ENCODE results near the gene ACAP2.

The ACAP2 gene

DNA sequence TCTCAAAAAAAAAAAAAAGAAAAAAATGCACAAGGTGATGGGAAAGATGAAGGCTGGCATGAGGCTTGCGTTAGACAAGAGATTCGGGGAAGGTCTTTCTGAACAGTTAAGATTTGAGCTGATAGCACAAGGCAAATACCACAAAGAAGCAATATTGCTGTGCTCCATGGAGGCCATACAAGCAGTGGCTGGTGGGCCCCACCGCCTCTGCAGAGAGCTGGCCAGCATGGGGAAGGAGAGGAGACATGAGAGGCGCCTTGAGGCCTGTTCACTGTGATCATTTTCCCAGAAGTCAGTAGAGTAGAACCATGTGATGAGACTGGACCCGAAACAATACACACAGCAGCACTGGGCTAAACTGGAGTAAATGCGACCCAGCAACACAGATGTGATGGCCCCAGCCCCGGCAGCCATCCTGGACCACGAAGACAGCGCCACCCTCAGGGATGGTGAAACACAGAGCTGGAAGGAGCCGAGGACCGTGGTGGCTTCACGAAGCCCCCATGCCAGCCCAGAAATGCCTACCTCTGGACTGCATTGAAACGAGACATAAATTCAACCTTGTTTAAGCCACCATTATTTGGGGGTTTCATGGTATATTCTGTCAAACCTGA, 177.3 kb downstream of the ACAP2 start:
- DNase-seq (ENCODE audit: low read depth, low spot score) = no peak

GRCh38 chr3:195263925-195264600, 178.8 kb downstream of the ACAP2 start:
- H3K27ac ChIP-seq = peak overlapping the region; percentile 40
- DNase-seq (ENCODE audit: low read depth, low spot score) = no peak

More for the DNA sequence above, 177.3 kb downstream of the ACAP2 start:
- H3K27ac ChIP-seq = no peak overlapping the region

GRCh38 chr3:195263193-195263924, 179.5 kb downstream of the ACAP2 start:
- DNase-seq (ENCODE audit: low read depth, low spot score) = no peak
- peak overlapping the region; percentile 40 for H3K27ac ChIP-seq

- no peak overlapping the region for H3K27ac ChIP-seq
- no peak for DNase-seq (ENCODE audit: low read depth, low spot score)
Measured at GRCh38 chr3:195261925-195262324, 180.9 kb downstream of the ACAP2 start.

DNA sequence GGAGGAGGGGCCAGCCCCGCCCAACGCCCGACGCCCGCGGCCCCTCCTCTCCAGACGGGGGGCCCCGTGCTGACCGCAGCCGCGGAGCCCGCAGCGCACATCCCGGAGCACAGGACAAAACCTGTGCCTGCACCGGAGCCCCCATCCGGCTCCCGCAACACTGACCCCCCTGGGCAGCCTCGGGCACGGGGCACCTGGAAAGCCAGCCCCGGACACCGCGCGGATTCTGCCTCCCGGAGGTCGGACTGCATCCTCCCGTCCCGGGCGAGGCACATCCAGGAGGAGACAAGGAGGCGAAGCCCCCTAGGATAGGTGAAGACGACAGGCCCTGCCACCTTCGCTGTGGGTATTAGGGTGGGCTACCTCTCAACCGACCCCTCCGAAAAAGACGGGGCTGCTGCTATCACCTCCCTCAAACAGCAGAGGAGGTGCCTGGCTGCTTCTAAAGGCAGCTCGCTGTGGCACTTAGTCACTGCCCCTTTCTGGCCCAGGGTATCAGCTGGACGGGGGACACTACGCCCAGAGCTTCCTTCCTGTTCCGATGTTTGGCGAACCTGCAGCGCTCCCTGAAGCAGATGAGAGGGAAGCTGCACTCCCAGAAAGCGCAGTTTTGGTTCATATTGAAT, 182.4 kb downstream of the ACAP2 start:
- DNase-seq (ENCODE audit: low read depth, low spot score) = no peak
- peak overlapping the region; percentile 65 for H3K27ac ChIP-seq

GRCh38 chr3:195259475-195260279, 183.1 kb downstream of the ACAP2 start:
- H3K27ac ChIP-seq = peak overlapping the region; percentile 65
- DNase-seq (ENCODE audit: low read depth, low spot score) = no peak

DNA sequence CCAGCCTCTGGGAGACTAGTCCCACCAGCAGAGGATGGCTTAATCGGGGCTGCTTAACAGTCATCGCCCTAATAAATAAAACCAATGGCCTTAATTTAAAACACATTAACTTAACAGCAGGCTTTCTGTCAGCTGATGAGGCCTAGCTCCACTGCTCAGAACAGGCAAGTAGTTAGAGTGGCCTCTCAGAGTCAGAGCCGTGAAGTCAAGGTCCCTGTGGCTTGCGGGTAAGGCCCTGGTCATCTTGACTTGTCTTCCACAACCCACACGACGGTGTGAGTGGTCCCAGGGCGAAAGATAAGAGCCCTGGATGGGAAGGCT, 183.7 kb downstream of the ACAP2 start:
- DNase-seq (ENCODE audit: low read depth, low spot score) = no peak
- H3K27ac ChIP-seq = peak overlapping the region; percentile 65

DNA sequence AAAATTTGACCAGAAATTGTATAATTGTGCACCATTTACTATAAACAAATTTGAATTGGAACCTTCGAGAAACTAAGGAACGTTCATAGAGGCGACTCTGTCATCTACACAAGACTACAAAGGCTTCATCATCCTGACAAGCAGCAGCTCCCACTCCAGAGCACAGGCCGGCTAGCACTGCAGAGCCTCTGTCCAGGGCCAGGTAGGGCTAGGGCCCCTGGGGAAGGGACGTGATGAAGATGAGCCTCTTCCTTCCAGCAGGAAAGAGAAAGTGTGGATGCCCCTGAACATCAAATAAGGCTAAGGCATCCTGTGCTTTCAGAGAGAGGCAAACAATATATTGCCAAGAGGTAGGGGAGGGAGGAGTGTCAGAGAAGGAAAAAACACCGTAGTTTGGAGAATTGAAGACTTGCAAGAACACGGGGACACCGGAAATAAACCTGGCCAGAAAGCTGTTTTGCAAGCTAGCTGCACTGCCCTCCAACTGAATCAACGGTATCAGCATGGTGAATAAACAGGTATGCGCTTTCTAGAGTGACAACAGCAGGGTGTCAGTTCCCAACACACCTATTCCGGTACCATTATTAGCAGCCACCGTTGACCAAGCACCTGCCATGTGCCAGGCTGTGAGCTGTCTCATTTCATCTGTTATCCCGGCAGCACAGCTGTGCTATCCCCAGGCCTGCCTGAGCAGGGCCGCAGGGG, 184.2 kb downstream of the ACAP2 start:
- peak overlapping the region; percentile 65 for H3K27ac ChIP-seq
- DNase-seq (ENCODE audit: low read depth, low spot score) = no peak

- DNase-seq (ENCODE audit: low read depth, low spot score) = no peak
- no peak overlapping the region for H3K27ac ChIP-seq
Measured at GRCh38 chr3:195257454-195258448, 185.1 kb downstream of the ACAP2 start.

- no peak for DNase-seq (ENCODE audit: low read depth, low spot score)
- H3K27ac ChIP-seq = no peak overlapping the region
Measured at GRCh38 chr3:195256639-195257453, 186.0 kb downstream of the ACAP2 start.

GRCh38 chr3:195255571-195256501, 187.0 kb downstream of the ACAP2 start:
- DNase-seq (ENCODE audit: low read depth, low spot score) = no peak
- H3K27ac ChIP-seq = no peak overlapping the region

DNA sequence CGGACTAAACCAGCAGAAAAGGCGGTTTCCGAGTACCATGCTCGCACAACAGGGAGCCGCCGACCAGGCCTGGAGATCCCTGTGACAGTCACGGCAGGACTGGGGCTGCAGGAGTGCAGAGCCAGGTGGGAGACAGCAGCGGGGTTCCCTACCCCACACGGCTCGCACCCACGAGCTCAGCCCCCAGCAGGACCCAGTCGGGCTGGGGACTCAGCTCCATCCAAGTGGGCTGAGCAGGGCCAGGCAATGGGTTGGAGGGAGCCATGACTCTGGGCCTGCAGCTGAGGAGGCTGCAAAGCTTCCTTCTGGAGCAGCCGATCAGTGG, 187.7 kb downstream of the ACAP2 start:
- H3K27ac ChIP-seq = no peak overlapping the region
- DNase-seq (ENCODE audit: low read depth, low spot score) = no peak

- H3K27ac ChIP-seq = no peak overlapping the region
- no peak for DNase-seq (ENCODE audit: low read depth, low spot score)
Measured at GRCh38 chr3:195254454-195255175, 188.2 kb downstream of the ACAP2 start.

DNA sequence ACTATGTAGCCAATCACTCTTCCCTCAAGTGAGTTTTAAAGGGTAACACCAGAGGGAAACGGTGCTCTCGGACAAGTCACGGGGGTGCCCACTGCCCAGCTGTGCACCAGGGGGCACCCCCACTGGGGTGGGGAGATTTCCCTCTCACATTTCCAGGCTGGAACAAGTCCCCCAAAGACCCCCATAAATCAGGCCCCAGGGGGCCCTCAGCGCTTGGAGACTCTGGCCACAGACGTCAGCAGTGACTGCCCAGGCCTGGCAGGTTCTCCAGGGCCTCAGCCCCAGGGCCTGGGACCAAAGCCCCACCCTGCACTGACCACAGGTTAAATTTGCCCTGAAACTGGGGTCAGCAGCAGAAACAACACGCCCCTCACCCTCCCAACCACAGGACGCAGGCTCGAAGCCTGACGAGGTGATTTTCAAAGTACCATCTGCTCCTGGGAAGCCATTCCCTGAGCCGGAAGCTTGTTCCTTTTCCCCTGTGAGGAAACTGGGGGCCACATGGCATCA, 188.8 kb downstream of the ACAP2 start:
- no peak overlapping the region for H3K27ac ChIP-seq
- DNase-seq (ENCODE audit: low read depth, low spot score) = no peak

DNA sequence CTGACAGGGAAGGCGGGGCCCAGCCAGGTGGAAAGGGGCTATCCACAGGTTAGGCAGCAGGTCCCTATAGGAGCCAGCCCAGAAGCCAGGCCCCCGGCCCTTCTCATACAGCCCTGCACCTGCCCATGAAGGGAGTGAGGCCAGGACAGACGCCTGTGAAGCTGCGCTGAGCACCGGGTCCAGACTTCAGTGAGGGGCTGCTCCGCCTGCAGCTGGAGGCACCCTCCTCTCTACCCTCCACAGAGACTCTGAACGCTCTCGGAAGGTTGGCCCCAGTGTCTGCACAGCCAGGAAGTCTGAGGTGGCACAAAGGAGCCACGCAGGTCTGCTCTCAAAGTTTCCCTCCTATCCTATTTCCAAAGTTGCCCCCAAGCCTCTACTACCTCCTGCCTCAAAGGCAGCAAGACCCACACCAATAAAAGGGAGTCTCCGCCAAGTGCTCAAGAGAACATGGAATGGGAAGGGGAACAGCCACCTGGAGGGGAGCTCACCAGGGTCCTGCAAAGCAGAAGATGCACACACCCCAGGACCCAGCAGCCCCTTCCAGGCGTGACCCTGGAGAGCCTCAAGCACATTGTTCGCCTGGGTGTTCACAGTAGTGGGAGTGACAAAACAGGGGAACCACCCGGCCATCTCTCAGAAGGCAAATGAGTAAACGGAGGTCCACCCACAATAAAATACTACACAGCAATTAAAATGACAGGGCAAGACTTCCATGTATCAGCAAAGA, 191.3 kb downstream of the ACAP2 start:
- no peak for DNase-seq (ENCODE audit: low read depth, low spot score)

More for the DNA sequence above, 191.3 kb downstream of the ACAP2 start:
- no peak overlapping the region for H3K27ac ChIP-seq
